ENCODE measurements around the gene KRAS.
A peak's percentile ranks its signal among the peaks of the same experiment; 100 is the strongest.

The KRAS gene

DNA sequence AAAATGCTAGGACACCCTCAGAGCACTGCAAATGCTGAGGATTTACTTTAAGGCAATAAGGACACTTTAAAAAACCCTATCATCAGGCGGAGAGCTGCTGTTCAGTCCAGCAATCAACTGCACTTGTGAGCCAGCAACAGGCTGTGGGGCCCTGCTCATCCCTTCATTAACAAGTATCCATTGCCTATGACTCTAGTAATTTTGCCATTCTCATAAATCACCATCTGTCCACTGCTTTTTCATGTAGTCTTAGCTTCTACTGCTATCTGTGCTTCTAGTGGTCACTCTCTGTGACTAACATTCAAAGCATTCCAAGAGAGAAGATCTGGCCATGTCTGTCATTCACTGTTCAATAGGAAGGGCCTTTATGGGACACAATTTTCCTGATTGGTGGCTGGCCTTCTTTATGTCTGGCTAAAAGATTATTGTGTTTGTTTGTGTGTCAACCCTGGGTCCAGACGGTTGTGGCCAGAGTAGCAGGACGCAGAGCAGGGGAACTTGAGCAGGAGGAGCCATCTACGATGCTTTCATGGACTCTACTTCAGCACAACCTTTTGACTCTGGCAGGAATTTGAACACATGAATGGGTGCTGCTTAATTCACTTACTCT, 3.6 kb upstream of the KRAS start:
- DNase-seq: no peak

DNA sequence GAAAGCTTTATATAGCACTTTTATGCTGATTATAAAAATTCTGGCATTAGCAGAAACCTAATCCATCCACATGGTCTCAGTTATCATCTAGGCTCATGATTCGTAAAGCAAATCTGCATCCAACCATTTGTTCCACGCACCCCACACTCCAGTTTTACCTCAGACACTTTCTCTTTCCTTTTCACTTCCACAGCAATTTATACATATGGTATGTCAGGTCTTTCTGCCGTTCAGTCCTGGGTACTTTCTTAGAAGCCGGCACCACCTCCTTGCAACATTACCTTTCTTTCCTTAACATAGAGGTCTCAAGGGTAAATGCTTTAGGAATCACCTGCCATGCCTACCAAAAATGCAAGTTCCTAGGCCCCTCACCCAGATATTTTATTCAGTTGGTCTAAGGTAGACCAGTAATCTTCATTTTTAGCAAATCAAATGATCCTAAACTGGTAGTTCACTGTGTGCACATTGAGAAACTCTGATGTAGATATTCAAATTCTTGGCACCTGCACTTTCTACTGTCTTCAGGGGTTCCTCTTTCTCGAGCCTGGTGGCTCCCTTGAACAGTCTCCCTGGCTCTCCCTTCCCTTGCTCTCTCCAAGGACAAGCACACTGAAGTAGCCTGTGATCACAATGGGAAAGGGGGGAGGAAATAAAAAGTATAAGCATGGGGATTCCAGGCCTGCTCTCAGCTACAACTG, 2.8 kb upstream of the KRAS start:
- no peak for DNase-seq

DNA sequence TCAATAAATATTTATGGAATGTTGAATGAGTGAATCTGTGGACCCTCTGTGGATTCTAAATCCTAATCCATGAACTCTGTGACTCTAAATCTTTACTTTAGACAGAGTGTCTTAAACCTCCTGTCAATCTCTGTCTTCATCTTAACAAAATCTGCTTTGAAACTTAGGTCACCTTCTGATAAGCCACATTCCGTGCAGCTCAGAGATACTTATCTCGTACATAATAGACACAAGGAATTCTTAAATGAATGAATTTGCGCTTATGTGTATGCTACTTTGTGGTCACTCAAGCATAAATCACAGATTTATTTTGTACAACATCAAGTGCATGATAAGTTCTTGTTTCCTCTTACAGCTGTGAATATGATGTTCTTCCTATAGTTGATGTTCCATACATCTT, 2.2 kb upstream of the KRAS start:
- DNase-seq: no peak

DNA sequence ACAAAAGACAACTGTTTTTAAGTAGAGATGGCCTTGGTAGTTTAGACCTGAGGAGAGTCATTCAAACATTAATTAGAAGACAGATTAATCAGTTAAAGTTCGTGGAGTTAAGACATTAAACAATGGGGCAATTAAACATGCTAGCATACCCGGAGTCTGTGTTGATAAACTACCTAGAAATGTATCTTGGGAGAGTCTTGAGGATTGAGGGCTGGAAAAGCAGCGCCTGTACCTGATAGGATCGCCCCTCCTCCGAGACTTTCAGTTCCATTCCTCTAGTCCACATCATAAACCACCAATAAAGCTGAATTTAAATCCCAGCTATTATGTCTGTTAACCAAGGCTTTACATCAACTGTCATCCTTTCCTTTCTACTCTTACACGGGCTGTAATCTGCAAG, 1.0 kb upstream of the KRAS start:
- DNase-seq: no peak

DNA sequence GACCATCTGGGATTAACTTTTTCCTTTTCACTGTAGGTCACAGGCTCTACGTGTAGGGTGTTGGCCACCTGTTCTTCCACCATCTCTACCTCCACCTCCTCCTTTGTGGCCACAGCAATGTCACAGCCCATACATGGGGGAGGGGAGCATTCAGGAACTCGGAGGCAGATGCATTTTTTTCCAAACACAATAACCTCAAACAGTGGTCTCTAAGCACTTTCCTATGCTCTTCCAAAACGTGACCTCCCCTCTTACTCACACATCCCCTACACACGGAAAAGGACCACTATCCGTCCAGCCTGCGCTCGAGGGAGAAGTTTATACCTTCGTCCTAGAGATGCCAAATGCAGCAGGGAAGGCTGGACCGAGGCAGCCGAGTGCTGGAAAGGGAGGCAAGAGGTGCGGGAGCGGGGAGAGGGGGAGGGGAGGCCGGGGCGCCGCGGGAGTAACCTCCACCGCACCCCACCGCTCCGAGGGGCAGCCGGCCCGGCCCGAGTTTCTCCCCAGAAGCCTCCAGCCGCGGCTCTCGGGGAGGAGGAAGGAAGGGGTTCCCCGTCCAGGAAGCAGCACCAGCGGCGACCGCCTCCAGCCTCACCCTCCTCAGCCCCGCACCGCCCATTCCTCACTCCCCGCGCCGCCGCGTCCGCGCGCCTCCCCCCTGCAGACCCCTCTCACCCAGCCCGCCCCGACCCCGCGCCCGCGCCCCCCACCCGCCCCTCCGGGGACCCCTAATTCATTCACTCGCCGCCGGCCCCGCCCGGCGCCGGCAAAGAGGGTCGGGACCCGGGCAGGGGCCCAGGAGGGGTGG, 594 bp downstream of the KRAS start:
- DNase-seq: peak; percentile 30

DNA sequence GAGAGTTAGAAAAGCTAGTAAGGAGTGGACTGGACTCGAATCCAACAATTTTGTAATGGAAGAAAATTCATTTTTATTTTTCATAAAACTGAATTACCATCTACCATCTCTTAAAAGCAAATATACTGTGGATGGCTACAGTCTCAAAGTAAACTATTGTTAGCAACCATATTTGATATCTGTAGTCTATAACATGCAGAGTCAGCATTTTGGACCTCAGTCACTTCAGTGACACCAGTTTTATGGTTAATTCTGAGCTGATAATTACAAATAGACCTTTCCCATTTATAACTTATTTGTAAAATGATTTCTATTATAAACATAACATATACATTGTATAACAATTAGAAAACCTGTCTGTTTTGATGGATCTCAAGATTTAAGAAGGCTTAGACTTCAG, 2.0 kb downstream of the KRAS start:
- no peak for DNase-seq

DNA sequence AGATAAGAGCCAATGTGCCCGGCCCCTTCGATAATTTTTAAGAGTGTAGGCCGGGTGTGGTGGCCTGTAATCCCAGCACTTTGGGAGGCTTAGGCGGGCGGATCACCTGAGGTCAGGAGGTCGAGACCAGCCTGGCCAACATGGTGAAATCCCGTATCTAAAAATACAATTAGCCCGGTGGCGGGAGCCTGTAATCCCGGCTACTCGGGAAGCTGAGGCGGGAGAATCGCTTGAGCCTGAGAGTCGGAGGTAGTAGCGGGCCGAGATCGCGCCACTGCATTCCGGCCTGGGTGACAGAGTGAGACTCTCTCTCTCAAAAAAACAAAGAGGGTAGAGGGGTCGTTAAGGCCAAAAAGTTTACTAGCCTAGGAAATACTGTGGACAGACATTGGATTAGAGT, 2.6 kb downstream of the KRAS start:
- DNase-seq: no peak

DNA sequence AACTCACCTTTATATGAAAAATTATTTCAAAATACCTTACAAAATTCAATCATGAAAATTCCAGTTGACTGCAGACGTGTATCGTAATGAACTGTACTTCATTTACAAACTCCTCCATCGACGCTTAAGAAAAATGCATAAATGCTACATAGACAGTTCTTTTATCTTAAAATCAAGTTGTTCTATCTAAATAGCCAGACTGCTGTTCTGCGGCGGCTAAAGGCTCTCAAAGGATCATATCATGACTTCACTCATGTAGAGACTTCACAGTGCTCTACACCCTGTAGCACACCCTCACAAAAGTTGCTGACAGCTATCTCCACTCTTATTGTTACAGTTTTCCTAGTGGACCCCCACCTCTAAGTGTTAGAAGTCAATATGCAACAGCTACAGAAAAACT, 5.2 kb downstream of the KRAS start:
- no peak for DNase-seq

DNA sequence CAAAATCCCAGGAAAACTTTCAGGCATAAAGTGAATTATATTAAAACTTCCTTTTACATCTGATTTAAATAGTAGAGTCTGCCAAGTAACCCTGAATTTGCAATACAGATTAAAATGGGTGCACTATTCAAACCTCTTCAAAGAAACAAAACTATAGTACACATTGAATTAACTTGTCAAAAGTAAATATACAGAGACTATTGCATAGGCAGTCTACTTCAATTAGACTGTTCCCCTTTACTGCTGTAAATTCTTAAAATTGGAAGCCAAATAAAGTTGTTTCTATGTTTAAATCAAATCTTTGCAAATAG, 7.1 kb downstream of the KRAS start:
- DNase-seq: no peak

DNA sequence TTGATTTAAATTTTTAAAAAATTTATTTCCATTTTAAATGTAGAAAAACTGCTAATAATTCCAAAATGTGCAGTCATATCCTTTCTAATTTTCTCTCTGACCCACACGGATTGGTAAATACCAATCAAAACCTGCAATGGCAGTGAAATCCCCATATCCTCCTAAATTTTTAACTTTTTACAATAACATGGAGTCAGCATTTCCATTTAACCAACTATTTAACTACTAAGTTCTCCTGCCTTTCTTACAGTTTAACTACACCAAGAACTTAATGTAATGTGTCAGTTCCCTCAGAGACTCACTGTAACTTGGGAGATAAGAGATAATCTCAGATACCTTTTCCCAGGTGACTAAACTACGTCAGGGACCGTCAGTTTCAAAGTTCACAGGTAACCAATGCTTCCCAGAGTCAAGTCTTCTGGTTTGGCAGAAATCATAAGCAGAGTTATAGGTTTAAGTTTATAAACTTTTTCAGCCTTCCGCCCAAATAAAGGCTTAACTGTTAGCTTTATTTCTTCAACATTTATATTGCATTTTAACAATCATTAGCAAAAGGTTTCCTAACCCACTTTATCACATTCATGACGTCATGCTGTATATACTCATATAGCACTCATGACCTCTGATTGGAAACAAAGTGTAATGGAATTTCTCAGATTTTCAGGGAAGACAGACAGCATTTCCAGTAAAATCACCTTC, 7.6 kb downstream of the KRAS start:
- no peak for DNase-seq

DNA sequence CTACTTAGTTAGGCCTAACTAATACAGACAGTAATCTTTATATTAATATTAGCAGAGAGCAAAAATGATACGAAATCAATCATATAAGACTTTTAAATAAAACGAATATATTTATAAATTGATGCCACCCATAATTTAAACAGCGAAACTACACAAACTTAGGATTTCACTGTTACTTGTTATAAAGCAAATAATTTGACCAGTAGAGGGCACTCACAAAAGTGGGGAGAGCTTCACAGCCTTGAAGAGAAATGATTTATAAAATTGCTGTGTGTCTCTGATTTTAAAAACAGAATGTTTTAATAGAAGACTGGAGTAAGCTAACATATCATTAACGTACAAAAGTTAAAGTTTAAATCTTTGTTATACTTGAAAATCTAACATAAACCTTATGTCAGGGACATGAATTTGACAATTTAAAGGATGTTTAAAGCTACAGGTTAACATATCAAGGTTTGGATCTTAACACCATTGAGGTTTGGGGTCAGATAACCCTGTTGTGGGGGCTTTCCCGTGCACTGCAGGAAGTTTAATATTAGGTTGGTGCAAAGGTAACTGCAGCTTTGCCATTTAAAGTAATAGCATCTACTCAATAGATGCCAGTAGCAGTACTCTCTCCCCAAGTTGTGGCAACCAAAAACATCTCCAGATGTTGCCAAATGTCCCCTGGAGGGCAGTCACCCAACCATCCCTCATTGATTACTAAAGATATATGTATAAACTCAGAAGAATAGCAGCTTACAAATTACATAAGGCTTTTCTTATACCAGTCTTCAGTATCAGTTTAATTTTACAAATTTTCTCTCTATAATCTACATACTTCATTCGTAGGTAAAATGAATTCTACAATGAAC, 9.3 kb downstream of the KRAS start:
- no peak for DNase-seq

DNA sequence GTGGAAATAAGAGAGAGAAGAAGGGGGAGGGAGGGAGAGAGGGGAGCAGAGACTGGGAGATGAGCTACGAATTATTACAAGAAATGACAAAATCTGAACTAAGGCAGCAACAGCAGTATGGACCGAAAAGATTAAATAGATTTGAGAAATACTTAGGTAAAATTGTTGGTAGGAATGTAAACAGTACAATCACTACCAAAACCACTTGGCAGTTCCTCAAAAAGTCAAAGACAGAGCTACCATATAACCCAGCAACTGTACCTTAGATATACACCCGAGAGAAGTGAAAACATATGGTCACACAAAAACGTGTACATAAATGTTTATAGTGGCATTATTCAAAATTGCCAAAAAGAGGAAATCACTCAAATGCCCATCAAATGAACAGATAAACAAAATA, 14.1 kb downstream of the KRAS start:
- DNase-seq: no peak

DNA sequence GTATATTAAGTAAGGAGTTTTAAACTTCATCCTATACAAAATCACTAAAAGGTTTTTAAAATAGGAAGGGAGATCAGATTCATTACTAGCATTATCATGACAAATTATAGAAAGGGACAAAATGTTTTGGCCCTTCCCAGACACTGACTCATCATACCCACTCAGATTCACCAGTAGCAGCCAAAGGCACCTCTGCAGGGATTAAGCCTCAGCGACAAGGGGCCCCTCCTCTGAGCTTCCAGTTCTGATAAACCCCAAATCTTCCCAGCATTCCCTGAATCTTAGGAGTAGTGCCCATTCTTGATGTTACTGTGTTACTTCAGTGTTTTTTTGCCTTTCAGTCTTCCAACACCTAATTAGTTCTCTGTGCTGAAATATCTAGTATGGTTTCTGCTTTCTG, 14.5 kb downstream of the KRAS start:
- DNase-seq: no peak

DNA sequence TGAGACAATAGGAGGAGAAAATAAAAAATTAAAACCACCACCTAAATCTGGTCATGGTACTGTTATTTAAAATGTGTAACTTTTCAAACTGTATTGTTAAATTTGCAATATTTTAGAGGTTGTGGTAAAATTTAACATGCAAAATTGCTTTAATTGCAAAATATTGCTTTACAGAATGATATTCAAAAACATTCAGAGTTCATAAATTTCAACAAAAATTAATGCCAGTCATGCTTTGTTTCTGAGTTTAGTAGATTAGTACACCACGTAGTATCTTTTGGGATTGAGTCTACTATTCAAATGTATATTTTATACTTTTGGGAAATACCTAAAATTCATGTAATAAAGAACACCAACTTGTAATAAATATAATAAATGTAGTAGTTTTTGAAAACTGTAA, 37.4 kb downstream of the KRAS start:
- DNase-seq: no peak

DNA sequence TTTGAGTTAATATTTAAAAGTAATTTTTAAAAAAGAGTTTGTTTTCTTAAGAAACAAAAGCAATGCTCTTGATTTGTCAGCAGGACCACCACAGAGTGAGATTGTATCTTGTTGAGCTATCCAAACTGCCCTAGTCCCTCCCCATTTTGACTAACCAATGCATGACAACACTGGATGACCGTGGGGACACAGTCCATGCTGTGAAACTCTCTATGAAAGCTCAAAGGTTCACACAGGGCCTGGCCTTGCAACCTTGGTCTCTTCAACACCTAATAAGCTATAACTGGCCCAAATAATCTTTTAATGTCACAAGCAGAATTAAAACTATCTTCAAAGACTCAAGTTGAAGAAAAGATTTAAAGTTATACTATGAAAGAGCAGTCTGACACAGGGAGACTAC, 42.2 kb downstream of the KRAS start:
- no peak for DNase-seq

DNA sequence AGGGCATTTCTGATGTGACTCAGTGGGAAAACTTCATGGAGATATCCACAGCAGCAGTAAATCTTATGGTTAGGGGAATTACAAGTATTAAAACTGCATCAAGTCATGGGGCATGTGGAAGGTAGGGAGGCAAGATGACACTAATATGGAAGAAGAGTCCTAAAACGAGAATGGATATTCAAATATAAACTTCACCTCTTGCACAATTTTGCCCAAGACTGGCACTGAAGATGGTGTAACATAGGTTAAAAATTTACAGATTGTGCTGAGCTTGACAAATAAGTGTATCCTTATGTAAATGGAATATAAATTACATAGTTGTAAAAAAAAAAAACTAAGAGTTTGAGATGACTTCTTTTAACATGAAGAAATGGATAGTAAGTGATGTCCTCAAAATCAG, 42.9 kb downstream of the KRAS start:
- DNase-seq: no peak

DNA sequence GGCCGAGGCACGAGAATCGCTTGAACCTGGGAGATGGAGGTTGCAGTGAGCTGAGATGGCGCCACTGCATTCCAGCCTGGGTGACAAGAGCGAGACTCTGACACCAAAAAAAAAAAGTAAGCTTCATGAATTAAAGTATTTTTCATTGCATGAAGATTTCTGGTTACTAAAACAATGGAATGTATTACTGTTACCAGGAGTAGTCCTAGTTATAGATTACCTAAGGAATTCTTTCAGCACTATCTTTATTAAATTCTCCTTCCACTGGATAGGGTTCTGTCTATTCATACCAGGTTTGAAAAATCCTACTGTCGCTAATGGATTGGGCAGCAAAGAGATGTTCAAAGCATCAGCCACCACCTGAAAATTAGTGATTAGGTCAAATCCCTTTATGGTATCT, 43.3 kb downstream of the KRAS start:
- no peak for DNase-seq

DNA sequence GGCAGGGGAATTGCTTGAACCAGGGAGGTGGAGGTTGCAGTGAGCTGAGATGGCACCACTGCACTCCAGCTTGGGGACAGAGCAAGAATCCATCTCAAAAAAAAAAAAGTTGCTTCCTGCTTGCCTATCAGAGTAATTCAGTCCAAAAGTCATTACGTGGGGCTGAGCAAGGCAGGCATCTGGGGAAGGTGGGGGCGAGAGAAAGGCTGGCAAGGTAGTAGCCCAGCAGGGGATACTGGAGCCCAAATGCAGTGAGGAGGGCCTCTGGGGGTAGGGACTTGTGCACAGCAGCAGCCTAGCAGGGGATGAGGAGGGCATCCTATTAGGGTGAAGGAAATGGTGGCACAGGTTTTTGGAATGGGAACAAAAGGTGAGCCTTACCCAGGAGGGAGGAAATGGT, 48.6 kb downstream of the KRAS start:
- DNase-seq: no peak

DNA sequence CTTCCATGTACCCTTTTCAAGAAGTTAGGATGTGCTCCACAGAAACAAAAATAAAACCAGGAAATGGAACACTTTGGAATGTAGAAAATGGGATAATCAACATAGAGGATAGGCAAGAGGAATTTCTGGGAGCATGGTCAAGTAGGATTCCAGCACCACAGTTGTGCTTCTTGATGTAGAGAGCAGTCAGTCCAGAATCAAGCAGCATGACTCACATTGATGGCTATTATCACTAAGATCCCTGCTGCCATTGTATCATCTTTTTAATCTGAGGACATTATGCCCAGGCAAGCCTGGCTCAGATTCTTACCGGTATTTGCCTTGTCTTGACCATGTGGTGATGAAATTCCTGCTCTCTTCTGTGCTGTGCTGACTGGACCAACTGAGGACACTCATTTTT, 50.0 kb downstream of the KRAS start:
- no peak for DNase-seq

DNA sequence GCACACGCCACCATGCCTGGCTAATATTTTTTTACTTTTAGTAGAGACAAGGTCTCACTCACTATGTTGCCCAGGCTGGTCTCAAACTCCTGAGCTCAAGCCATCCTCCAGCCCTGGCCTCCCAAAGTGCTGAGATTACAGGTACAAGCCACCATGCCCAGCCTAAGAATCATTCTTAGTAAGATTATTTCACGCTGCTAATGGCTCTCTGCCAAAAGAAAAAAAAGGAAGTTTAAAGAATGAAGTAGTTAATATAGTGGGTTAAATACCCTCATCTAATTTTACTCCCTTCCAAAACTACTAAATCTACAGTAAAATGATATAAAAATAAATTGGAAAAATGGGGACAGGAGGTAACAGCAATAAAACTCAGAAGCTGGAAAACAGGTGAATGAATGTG, 53.1 kb downstream of the KRAS start:
- DNase-seq: no peak

DNA sequence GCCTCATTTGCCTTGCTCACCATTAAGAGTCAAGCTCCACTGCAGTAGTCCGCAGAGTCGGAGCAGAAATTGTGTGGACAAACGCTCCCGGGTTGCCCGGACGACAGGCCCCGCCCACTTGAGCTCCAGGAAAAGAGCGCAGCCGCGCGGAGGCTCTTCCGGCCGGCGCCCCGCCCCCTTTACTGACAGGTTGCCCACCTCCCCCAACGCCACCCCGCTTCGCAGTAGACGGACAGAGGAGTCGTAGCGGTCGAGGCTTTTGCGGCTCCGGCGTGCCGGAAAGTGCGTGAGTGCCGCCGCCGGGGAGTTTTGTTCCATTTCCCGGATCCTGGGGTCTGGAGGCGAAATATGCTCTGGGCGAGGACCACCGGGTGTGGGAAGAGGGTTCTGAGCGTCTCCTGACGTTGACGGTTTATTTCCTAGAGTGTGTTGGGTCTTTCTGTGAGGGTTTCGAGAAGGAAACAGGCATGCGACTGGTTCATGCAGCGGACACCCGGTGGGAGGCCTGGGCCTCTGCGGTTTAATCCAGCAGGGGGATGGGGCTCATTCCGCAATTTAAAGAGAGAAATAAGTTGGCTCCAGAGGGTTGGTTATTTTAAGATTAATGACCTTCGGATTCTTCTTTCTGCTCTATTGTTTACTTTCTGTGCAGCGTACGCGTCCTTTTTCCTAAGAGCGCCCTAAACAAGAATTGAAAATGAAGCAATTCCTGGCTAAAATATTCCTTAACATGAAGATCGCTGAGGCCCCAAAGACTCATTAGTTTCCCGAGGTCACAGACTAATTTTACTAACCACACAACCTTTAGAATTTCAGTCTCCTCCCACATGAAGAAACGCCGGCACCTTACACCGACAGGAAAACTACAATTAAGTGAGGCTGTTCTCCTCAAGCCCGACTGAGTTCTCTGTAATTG, 55.4 kb downstream of the KRAS start, which contains the start of the genes DNAI7 and ETFRF1:
Gene DNAI7, minus strand, starts transcription at position 105 of the 916 bp plus-strand sequence. Its CDS starts 82 bp downstream, at position 23.
Gene ETFRF1, plus strand, starts transcription at position 182 of the 916 bp plus-strand sequence. CDS start 8,720 bp downstream, outside the sequence.
- DNase-seq: peak; percentile 89

DNA sequence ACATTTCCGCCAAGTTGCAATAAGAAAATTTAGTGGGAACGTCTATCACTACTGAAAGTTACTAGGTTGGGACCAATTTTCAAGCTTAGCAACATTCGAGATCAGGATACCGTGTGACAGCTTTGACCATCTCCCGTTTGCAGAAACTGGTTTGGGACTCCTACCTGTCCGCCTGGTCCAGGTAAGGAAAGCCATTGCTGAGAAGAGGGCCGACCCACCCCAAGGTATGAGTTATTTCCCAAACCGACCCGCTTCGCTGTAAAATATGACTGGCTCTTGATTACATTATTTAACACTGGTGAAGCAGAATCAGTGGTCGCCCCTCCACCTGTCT, 56.0 kb downstream of the KRAS start:
- no peak for DNase-seq
